Limb (tissue), 2 donors: ENCODE measurements around the gene ARID1B.

Experiments used
- DNase-seq, 2 donors: peaks; one replicate each; pipeline ENCODE4 v3.0.0-alpha.2; 2016; ENCODE audit errors: extremely low spot score in 2 of 2

ARID1B gene

DNA sequence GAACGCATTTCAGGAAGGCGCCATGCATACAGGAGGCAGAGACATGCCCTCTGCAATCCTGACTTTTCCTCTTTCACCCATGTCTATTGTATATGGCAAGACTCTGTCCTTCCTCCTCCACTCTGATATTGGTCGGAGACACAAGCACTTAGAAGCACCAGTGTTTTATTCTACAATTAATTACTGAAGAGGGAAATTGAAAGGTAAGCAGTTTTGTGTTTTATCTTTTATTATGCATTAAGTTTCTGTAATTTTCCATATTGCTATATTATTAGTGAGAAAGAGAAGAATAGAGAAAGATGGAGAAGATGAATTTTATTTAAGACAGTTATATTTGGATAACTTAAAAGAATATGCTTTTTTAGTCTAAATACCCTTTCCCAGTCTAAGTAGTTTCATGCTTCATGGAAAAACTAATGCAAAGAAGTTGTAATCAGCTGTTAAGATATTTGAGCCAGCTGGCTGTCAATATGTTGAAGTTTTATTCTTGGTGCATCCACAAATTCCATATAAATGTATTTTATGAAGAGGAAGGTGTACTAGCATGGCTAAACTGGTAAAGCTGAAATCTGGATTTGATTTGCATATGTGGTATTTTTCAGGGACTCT is 13.6 kb downstream of the ARID1B start:
- no peak for DNase-seq

DNA sequence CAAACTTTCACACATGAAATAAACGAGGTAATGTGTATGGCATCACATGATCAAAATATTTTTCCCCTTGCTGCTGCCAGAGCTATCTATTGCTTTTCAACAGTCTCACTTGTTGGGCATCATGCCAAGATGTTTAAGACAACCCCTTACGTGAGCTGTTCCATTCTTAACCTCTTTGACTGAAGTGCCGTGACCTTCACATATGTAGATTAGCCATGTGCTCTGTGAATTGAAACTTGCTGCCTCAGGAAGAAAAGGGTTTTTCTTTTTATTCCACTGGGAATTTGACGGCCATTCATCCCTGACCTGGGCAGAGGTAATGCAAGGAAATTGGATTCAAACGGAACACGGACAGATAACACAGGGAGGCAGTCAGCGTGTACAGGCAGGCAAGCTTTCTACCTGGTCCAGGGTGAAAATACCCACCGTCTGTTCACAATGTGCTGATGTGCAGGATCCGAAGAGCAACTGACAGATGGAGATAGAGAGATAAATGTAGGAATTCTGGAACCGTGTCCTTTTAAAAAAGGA is 14.2 kb downstream of the ARID1B start:
- peak in 1 of 2 donors; percentile 51 for DNase-seq

- no peak for DNase-seq
Measured at GRCh38 chr6:156793200-156793599, 16.0 kb downstream of the ARID1B start.

- no peak for DNase-seq
Measured at GRCh38 chr6:156794546-156795354, 17.6 kb downstream of the ARID1B start.

DNA sequence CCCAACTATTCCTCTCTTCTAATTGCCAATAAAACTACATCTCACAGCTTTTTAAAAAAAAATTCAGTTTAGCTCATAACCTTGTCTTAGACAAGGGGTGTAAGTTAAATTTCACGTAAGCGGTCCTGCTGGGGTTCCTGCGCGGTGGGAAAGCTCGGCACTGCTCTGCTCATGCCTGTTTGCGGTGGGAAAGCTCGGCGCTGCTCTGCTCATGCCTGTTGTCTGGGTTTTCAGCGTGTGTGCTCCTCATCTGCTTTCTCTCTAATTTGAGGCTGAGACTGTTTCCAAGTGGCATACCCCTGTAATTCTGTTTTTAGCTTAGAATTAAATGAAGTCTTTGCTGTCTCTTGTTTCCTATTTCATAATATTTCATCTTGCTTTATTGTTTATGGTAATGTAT is 18.6 kb downstream of the ARID1B start:
- DNase-seq: no peak

DNA sequence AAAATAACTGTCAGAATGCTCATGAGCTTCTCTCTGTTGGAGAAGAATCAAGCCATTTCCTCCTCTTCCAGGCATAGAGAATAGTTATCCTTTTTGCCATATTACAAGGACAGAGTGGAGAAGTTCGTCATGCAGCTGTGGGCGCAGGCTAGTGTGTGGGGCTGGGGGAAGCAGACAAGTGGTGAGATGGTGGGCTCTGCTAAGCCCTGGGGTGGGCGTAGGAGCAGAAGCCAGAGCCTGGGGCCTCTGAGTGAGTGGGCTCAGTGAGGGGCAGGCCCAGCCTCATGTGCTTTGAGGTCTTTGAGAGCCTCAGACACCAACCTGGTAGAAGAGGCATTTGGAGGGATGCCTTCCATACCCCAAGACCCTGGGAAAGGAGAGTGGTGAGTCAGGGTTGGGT is 19.4 kb downstream of the ARID1B start:
- no peak for DNase-seq

DNA sequence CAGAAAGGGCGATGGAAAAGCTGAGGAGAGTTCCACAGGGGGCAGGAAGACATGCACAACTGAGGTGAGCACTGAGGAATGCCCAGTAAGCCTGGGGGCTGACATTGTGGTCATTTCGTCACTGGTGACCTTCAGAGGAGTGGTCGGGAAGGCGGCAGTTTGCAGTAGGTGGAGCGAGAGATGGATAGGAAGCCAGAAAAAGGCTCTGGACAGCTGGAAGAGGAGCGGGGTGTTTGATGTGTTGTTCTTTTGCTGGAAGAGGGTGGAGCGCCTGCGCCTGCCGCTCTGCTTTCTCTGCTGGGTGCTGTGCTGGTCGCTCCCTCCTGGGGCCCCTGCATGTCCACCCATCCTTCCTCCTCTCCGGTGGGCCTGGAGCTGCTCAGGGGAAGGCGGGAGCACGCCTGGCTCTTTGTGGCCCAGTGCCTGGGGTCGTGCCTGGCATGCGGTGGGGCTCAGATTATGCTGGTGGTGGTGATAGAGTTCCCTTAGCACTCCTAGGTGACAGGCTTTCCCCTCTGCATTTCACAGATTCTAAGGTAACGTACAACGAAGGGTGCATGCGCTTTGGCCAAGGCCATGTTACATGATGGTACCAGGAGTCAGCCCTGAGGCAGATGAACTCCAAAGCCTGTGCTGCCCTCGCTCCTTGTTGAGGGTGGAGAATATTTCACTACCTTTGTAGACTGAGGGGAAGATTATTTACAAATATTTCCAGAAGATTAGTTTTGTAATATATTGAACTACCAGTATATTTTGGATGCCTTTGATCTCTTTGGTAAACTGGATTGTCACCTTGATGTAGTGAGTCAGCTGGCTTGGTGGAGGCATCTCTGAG is 20.9 kb downstream of the ARID1B start:
- no peak for DNase-seq

DNA sequence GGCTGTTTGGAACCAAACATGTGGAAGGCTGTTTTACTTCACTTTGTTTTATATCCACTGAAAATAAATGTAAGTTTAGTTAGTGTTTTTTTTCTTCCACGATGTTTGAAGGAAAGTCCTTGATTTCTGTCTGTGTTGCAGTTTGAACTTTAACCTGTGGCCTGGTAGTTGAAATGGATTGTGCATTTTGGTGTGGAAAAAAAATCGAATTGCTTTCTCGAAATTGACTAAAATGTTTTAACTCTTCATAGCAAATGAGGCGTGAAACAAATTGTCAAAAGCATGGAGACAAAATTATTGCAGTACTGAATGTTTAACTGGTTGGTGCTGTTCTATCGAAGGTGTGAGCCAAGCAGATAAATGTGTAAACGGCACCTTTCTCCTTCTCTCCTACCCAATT is 24.5 kb downstream of the ARID1B start:
- DNase-seq: no peak

DNA sequence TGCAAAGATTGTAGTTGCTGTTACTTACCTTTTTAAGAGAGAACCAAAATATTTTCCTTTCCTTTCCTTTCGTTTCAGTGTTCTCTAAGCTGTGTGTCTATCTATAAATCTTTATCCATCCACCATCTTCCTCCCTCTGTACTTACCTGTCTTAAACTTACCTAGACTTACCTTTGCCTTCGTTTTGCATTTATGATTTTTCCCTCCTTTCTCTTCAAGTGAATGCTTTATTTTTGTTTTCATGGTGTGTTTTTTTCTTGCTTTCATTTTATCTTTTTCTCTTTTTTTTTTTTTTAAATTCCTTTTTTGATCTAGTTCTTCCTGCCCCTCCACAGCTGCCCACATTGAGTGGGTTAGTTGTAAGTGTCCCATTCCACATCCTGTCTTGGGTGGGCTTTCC is 26.2 kb downstream of the ARID1B start:
- no peak for DNase-seq

- no peak for DNase-seq
Measured at GRCh38 chr6:156804402-156804801, 27.2 kb downstream of the ARID1B start.

DNA sequence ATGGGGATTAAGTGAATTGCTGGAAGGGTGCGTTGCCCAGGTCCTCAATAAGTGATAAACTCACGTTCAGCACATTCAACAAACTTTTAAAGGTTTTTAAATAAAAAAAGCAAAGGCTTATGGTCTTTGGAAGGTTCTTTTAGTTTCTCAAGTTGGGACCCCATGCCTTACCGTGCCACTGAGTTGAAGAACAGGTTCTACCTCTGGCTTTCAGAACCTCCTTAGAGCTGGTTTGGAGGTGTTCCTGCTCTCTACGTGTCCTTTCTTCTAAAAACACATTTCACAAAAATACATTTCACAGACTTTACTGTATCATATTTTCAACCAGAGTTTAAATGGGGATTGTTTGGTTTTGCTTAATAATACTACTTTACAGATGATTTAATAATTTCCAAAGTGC is 29.0 kb downstream of the ARID1B start:
- no peak for DNase-seq

DNA sequence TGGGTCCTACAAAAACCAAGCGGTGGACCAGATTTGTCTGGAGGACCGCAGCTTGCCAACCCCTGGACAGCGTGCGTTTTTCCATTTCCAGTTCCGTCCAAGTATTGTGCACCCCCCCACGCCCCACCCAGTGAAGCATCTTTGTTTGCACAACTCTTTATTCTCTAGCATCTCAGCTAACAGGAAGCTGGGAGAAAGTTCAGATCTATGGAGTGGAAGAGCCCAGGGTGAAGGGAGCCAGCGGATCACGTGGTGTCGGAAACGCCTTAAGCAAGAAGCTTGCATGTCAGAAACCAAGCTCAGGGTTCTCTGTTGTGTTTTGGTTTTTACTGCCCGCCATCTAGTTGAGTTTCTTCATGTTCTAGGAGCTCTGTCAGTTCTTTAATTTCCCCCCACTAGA is 29.9 kb downstream of the ARID1B start:
- DNase-seq: no peak

GRCh38 chr6:156807795-156808194 is 30.6 kb downstream of the ARID1B start:
- DNase-seq: no peak

GRCh38 chr6:156808287-156808686 is 31.1 kb downstream of the ARID1B start:
- no peak for DNase-seq

GRCh38 chr6:156809034-156809433 is 31.9 kb downstream of the ARID1B start:
- no peak for DNase-seq

GRCh38 chr6:156809446-156810178 is 32.4 kb downstream of the ARID1B start:
- no peak for DNase-seq

DNA sequence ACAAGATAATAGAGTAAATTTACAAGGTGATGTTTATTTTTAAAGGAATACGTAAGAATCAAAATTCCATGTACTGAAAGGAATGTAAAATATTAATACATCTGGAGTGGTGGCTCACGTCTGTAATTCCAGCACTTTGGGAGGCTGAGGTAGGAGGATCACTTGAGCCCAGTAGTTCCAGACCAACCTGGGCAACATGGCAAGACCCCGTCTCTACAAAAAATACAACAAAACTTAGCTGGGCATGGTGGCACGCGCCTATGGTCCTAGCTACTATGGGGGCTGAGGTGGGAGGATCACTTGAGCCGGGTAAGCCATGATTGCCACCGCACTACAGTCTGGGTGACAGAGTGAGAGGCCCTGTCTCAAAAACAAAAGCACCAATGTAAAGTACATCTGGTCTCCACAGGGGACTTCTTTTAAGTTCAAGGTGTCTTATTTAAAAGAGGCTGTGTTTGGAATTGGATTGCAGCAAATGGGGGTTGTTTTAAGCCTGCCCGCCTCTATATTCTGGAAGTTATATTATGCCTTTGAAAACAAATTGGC is 36.9 kb downstream of the ARID1B start:
- no peak for DNase-seq

GRCh38 chr6:156816505-156816904 is 39.3 kb downstream of the ARID1B start:
- DNase-seq: no peak

DNA sequence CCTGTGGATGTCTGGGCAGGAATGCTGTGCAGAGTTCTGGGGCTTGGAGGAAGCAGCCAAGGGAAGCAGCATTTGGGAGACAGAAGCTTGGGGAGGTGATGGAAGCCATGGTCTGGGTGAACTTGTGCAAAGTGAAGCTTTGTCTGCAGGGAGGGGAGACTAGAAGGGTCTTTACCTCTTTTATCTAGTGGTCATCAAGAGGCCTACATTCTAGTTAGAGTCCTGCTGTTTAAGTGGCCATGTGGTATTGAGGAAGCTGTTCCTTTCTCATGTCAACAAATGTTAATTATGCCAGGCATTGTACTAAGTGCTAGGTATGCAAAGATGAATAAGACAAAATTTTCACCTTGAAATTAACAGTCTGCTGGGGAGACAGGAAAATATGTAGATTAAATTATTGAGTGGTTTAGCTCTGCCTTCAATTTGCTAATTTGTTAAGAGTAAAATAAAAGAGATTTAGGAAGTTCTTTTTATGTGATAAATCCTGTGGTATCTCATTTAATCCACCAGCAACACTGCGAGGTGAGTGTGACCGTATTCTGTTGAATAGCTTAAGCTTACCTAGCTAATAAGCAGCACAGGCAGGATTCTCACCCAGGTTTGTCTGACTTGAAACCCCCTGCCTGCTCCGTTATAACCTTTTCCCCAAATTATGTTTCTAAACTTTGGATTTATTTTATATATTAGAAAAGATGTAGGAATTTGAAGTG is 43.1 kb downstream of the ARID1B start:
- DNase-seq: no peak

DNA sequence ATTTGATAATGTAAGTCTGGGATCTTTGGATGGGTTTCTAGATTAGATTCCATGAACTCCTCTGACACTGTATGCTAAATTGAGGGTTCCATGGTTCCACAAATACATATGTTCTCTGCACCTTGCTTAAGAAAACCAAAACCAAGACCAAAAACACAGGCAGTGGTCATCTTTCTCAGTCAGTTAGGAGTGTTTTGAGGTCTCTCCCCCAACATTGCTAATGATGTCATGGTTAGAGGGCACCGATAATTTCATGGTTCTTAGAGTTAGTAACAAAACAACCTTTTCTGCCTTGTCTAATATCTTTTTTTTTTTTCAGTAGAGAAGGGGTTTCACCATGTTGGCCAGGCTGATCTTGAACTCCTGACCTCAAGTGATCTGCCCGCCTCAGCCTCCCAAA is 44.5 kb downstream of the ARID1B start:
- DNase-seq: no peak
